ENCODE data around the gene RNU6-1. TPM values are rescaled to one million over a fixed set of nuclear protein-coding genes. Genes with fewer than 3 reads are reported as not detected.

RNU6-1 gene
- total RNA-seq, 2 donors from 2014 or later = not detected

GRCh38 chr15:67794832-67795574, 44.8 kb downstream of the RNU6-1 start:
- H3K4me3 ChIP-seq (ENCODE audit: low read length) = no peak overlapping the region
- Mint-ChIP-seq H3K9me3 (peaks cover 14% of the 10 kb centered on the region), H3K27me3 (ENCODE audit: insufficient read depth) (peaks cover 67% of the 10 kb centered on the region), H3K4me1 (peaks cover 6% of the 10 kb centered on the region), H3K4me3 (no peak overlapping the region), H3K27ac (no peak overlapping the region), H3K36me3 (ENCODE audit: low read depth) (peaks cover 8% of the 10 kb centered on the region)
- H3K27ac ChIP-seq (ENCODE audit: low read depth, low read length) = no peak overlapping the region
- TF ChIP-seq, protein P1, sequence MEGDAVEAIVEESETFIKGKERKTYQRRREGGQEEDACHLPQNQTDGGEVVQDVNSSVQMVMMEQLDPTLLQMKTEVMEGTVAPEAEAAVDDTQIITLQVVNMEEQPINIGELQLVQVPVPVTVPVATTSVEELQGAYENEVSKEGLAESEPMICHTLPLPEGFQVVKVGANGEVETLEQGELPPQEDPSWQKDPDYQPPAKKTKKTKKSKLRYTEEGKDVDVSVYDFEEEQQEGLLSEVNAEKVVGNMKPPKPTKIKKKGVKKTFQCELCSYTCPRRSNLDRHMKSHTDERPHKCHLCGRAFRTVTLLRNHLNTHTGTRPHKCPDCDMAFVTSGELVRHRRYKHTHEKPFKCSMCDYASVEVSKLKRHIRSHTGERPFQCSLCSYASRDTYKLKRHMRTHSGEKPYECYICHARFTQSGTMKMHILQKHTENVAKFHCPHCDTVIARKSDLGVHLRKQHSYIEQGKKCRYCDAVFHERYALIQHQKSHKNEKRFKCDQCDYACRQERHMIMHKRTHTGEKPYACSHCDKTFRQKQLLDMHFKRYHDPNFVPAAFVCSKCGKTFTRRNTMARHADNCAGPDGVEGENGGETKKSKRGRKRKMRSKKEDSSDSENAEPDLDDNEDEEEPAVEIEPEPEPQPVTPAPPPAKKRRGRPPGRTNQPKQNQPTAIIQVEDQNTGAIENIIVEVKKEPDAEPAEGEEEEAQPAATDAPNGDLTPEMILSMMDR (conservative IDR thresholded peaks at IDR 0.05) = no peak
- 100% methylated on average over 2 to 4 of the region's 4 CpGs for WGBS, 2 experiments (ENCODE audit: insufficient coverage in 1 of 2, insufficient read length in 1 of 2)
- H3K9me3 ChIP-seq (ENCODE audit: control insufficient read depth, low read length) = peaks cover 12% of the 10 kb centered on the region
- no peak overlapping the region for H3K9ac ChIP-seq (ENCODE audit: extremely low read depth, low read length, poor library complexity, severe bottlenecking)
- H3K4me1 ChIP-seq (ENCODE audit: control insufficient read depth, insufficient read depth, low read length) = no peaks in the 10 kb centered on the region
- H3K27me3 ChIP-seq (ENCODE audit: control insufficient read depth, insufficient read depth, low read length, poor library complexity, severe bottlenecking) = peaks cover 65% of the 10 kb centered on the region
- no peak for DNase-seq
- H3K36me3 ChIP-seq (ENCODE audit: control insufficient read depth, insufficient read depth, low read length) = no peaks in the 10 kb centered on the region

- DNase-seq = no peak
- Histone ChIP-seq H3K27me3 (ENCODE audit: control insufficient read depth, insufficient read depth, low read length, poor library complexity, severe bottlenecking) (peaks cover 80% of the 10 kb centered on the region), H3K9me3 (ENCODE audit: control insufficient read depth, low read length) (peaks cover 12% of the 10 kb centered on the region), H3K36me3 (ENCODE audit: control insufficient read depth, insufficient read depth, low read length) (no peaks in the 10 kb centered on the region), H3K4me3 (ENCODE audit: low read length) (no peak overlapping the region), H3K27ac (ENCODE audit: low read depth, low read length) (no peak overlapping the region), H3K4me1 (ENCODE audit: control insufficient read depth, insufficient read depth, low read length) (no peaks in the 10 kb centered on the region), H3K9ac (ENCODE audit: extremely low read depth, low read length, poor library complexity, severe bottlenecking) (no peak overlapping the region)
- no peak overlapping the region for H3K4me3 Mint-ChIP-seq
- WGBS, 2 experiments (ENCODE audit: insufficient coverage in 1 of 2, insufficient read length in 1 of 2) = 88% methylated on average over 6 to 8 of the region's 8 CpGs
- H3K27me3 Mint-ChIP-seq (ENCODE audit: insufficient read depth) = peaks cover 83% of the 10 kb centered on the region
- peaks cover 4% of the 10 kb centered on the region for H3K4me1 Mint-ChIP-seq
- no peak overlapping the region for H3K27ac Mint-ChIP-seq
- H3K9me3 Mint-ChIP-seq = peaks cover 14% of the 10 kb centered on the region
- TF ChIP-seq, protein P1 (conservative IDR thresholded peaks at IDR 0.05) = no peak
- peaks cover 8% of the 10 kb centered on the region for H3K36me3 Mint-ChIP-seq (ENCODE audit: low read depth)
Measured at GRCh38 chr15:67792250-67792942, 47.4 kb downstream of the RNU6-1 start.

GRCh38 chr15:67790610-67791319, 49.1 kb downstream of the RNU6-1 start:
- peaks cover 14% of the 10 kb centered on the region for H3K9me3 Mint-ChIP-seq
- DNase-seq = no peak
- H3K4me3 Mint-ChIP-seq = no peak overlapping the region
- Histone ChIP-seq H3K9me3 (ENCODE audit: control insufficient read depth, low read length) (peaks cover 12% of the 10 kb centered on the region), H3K4me1 (ENCODE audit: control insufficient read depth, insufficient read depth, low read length) (no peaks in the 10 kb centered on the region), H3K4me3 (ENCODE audit: low read length) (no peak overlapping the region), H3K9ac (ENCODE audit: extremely low read depth, low read length, poor library complexity, severe bottlenecking) (no peak overlapping the region), H3K36me3 (ENCODE audit: control insufficient read depth, insufficient read depth, low read length) (no peaks in the 10 kb centered on the region), H3K27ac (ENCODE audit: low read depth, low read length) (no peak overlapping the region), H3K27me3 (ENCODE audit: control insufficient read depth, insufficient read depth, low read length, poor library complexity, severe bottlenecking) (peaks cover 84% of the 10 kb centered on the region)
- 82 to 83% methylated on average over 2 to 3 of the region's 3 CpGs for WGBS, 2 experiments (ENCODE audit: insufficient coverage in 1 of 2, insufficient read length in 1 of 2)
- peaks cover 4% of the 10 kb centered on the region for H3K4me1 Mint-ChIP-seq
- TF ChIP-seq, protein P1 (conservative IDR thresholded peaks at IDR 0.05) = no peak
- peaks cover 8% of the 10 kb centered on the region for H3K36me3 Mint-ChIP-seq (ENCODE audit: low read depth)
- H3K27ac Mint-ChIP-seq = no peak overlapping the region
- H3K27me3 Mint-ChIP-seq (ENCODE audit: insufficient read depth) = peaks cover 89% of the 10 kb centered on the region

Other genes with a start within 250 kb of the RNU6-1 start
- gene SKOR1, start 14.5 kb downstream of the RNU6-1 start, total RNA-seq = under 1 TPM; 0.37 to 0.51 TPM
- gene PIAS1, start 214.3 kb upstream of the RNU6-1 start, total RNA-seq = 10 to 100 TPM; 38.0 to 40.1 TPM